Tibial artery (tissue), 4 donors: Measurements from ENCODE around the gene MAP3K1.

ENCODE experiments used
- DNase-seq, 2 donors: peaks; one replicate each; pipeline ENCODE4 v3.0.0-alpha.2; 2019
- H3K27ac ChIP-seq, 2 donors: fragments of 200-600 bp; sonication (generic) in 1 of 2; 1 replicate in 1 of 2; 2 replicates in 1 of 2; pipeline ENCODE4 v1.5.1; 2018 to 2019; ENCODE audit warnings: mild to moderate bottlenecking in 1 of 2
- H3K27me3 ChIP-seq, 2 donors: fragments of 200-600 bp; sonication (generic) in 1 of 2; one replicate each; pipeline versions ENCODE4 v1.5.1 to v1.6.0; 2016 to 2019
- H3K36me3 ChIP-seq, 3 donors: fragments of 200-600 bp; sonication (generic) in 2 of 3; one replicate each; pipeline ENCODE4 v1.5.1; 2016 to 2019; ENCODE audit warnings: mild to moderate bottlenecking in 2 of 3
- H3K4me1 ChIP-seq, 4 donors: fragments of 200-600 bp; sonication (generic) in 2 of 4; 1 replicate in 3 of 4; 2 replicates in 1 of 4; pipeline ENCODE4 v1.5.1; 2016 to 2019
- H3K4me3 ChIP-seq, 2 donors: fragments of 200-600 bp; sonication (generic) in 1 of 2; 1 replicate in 1 of 2; 2 replicates in 1 of 2; pipeline ENCODE4 v1.5.1; 2018 to 2019; ENCODE audit warnings: mild to moderate bottlenecking in 2 of 2
- H3K9me3 ChIP-seq, 3 donors: fragments of 200-600 bp; sonication (generic) in 1 of 3; one replicate each; pipeline ENCODE4 v1.5.1; 2016 to 2019
- CTCF ChIP-seq, 2 experiments: fragments of 200-600 bp in 1 of 2; fragments of 450-650 bp in 1 of 2; IDR thresholded peaks; one replicate each; pipeline ENCODE4 v1.5.1; 2017 to 2019; ENCODE audit warnings: antibody characterized with exemption in 2 of 2, mild to moderate bottlenecking in 1 of 2, moderate library complexity in 1 of 2
- intact Hi-C: fragments of 100-400 bp; cut with DNase I; formaldehyde crosslinking; loops from one replicate; pipeline ENCODE4 v1.15.0; 2023; ENCODE audit warnings: low total_unique reads

MAP3K1 gene

DNA sequence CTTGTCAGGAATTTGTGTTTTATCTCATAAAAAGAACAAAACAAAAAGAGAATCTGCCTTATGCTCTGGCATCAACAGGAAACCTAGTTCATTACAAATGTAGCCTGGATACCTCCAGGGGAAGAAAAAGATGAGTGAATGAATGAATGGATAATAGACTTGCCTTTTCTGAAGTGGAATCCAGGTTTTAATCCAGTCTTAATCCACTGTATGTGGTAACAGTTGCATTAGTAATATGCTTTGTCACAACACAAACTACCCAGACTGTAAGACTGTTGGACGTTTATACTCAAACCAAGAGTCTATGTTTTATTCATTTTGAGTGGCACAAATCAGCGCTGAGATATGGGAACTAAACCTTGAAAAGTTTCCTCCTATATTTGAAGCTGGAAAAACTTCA lies 32.1 kb upstream of the MAP3K1 start:
- intact Hi-C loops, result no loop called here

DNA sequence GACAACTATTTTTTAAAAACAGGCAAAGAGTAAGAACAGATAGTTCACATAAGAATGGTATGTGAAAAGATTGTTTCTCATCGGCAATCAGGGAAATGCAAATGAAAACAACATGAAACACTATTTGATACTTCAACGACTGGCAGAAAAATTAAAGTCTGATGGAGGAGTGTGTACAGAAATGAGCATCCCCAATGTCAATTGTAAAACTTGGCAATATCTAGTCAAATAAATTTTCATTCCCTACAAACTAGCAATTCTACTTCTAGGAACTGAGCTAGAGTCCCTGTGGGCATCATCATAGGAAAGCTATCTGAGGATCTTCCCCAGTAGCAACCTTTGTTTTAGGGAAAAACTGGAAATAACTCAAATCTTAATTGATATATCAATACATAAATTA lies 29.0 kb upstream of the MAP3K1 start:
- H3K27ac ChIP-seq, result no peak overlapping the region
- intact Hi-C loops, result no loop called here

More for the DNA sequence above, 32.1 kb upstream of the MAP3K1 start:
- Histone ChIP-seq H3K9me3 (no peaks in the 10 kb centered on the region), H3K27ac (no peak overlapping the region), H3K4me1 (no peaks in the 10 kb centered on the region), H3K27me3 (no peaks in the 10 kb centered on the region), H3K4me3 (no peak overlapping the region), H3K36me3 (no peaks in the 10 kb centered on the region)
- no peak for TF ChIP-seq CTCF (IDR thresholded peaks at IDR 0.05)
- no peak for DNase-seq

DNA sequence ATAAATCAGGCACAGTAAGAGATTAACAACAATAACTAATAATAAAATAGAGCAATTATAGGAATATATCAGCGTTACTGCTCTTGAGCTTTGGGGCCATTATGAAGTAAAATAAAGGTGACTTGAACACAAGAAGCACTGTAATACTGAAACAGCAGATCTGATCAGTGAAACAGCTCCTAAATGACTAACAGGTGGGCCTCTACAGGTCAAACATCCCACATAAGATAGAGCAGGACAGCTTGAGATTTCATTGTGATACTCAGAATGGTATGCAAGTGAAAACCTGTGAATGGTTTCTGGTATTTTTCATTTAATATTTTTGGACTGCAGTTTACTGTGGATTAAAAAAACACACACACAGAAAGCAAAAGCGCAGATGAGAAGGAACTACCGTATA lies 24.0 kb upstream of the MAP3K1 start:
- no peaks in the 10 kb centered on the region for H3K36me3 ChIP-seq
- no peaks in the 10 kb centered on the region for H3K9me3 ChIP-seq
- H3K4me3 ChIP-seq, result no peak overlapping the region
- no peak for DNase-seq
- TF ChIP-seq CTCF (IDR thresholded peaks at IDR 0.05), result no peak
- no peak overlapping the region for H3K27ac ChIP-seq
- H3K27me3 ChIP-seq, result no peaks in the 10 kb centered on the region
- intact Hi-C loops, result no loop called here
- H3K4me1 ChIP-seq, result no peaks in the 10 kb centered on the region

More for the DNA sequence above, 29.0 kb upstream of the MAP3K1 start:
- DNase-seq, result no peak
- TF ChIP-seq CTCF (IDR thresholded peaks at IDR 0.05), result no peak
- H3K27me3 ChIP-seq, result no peaks in the 10 kb centered on the region
- H3K36me3 ChIP-seq, result no peaks in the 10 kb centered on the region
- H3K4me3 ChIP-seq, result no peak overlapping the region
- no peaks in the 10 kb centered on the region for H3K4me1 ChIP-seq
- no peaks in the 10 kb centered on the region for H3K9me3 ChIP-seq

- Histone ChIP-seq H3K36me3 (no peaks in the 10 kb centered on the region), H3K27me3 (no peaks in the 10 kb centered on the region), H3K9me3 (no peaks in the 10 kb centered on the region), H3K4me1 (peaks cover 0 to 9% (median 0%) of the 10 kb centered on the region in 4 donors), H3K4me3 (no peak overlapping the region), H3K27ac (no peak overlapping the region)
- no peak for TF ChIP-seq CTCF (IDR thresholded peaks at IDR 0.05)
- intact Hi-C loops, result no loop called here
- no peak for DNase-seq
Measured at GRCh38 chr5:56798521-56798920, 16.8 kb upstream of the MAP3K1 start.

DNA sequence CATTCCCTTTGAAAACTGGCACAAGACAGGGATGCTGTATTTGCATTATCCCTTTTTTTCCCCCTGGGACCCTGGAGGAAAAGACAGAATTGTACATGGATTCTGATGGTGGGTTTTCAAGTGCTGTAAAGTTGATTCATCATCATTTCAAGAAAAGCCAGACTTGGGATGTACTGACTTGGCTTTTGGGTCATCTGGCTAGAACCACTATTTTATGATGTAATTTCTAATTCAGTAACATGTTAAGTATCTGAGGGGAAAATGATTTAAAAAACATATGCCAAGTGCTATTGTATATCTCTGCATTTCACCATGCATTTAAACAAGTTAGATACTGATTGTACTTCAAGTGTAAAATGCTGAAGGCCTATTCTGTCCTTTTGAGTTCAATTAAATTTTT lies 15.2 kb upstream of the MAP3K1 start:
- intact Hi-C loops, result no loop called here
- no peaks in the 10 kb centered on the region for H3K9me3 ChIP-seq
- peaks cover 0 to 9% (median 0%) of the 10 kb centered on the region in 4 donors for H3K4me1 ChIP-seq
- H3K4me3 ChIP-seq, result no peak overlapping the region
- no peak overlapping the region for H3K27ac ChIP-seq
- no peaks in the 10 kb centered on the region for H3K36me3 ChIP-seq
- no peak for TF ChIP-seq CTCF (IDR thresholded peaks at IDR 0.05)
- no peaks in the 10 kb centered on the region for H3K27me3 ChIP-seq
- DNase-seq, result no peak

DNA sequence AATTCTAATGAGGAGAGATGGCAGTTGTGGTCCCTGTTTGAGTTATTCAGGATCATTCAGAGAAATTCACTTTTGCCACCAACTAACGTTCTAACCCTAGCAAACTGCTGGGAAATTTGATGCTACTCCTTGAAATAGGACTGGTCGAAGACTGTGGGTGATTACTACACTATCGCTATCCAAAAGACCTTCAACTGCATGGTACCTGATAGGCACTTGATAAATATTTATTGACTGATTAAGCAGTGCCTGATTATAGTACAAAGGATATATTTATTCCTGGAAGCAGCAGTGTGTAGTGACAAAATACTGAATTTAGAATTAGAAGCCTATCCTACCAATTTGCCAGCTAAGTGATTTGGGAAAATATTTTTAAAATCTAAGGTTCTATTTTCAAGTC lies 14.1 kb upstream of the MAP3K1 start:
- Histone ChIP-seq H3K36me3 (no peaks in the 10 kb centered on the region), H3K27me3 (no peaks in the 10 kb centered on the region), H3K27ac (no peak overlapping the region), H3K4me1 (peaks cover 0 to 9% (median 0%) of the 10 kb centered on the region in 4 donors), H3K9me3 (no peaks in the 10 kb centered on the region), H3K4me3 (no peak overlapping the region)
- DNase-seq, result no peak
- TF ChIP-seq CTCF (IDR thresholded peaks at IDR 0.05), result no peak
- intact Hi-C loops, result no loop called here
